Mesangial cell (primary cell): Measurements from ENCODE around the gene TP53AIP1. TPM values are rescaled to one million over a fixed set of nuclear protein-coding genes. Genes with fewer than 3 reads are reported as not detected.

ENCODE experiments used
- total RNA-seq: library from RNA; depleted of rRNA; stranded (reverse); fragments of >200 nt; gene quantifications from 2 replicates; pipeline ENCODE4 v1.2.3, GENCODE V29; 2015

The TP53AIP1 gene
- total RNA-seq: not detected in 2 replicates

DNA sequence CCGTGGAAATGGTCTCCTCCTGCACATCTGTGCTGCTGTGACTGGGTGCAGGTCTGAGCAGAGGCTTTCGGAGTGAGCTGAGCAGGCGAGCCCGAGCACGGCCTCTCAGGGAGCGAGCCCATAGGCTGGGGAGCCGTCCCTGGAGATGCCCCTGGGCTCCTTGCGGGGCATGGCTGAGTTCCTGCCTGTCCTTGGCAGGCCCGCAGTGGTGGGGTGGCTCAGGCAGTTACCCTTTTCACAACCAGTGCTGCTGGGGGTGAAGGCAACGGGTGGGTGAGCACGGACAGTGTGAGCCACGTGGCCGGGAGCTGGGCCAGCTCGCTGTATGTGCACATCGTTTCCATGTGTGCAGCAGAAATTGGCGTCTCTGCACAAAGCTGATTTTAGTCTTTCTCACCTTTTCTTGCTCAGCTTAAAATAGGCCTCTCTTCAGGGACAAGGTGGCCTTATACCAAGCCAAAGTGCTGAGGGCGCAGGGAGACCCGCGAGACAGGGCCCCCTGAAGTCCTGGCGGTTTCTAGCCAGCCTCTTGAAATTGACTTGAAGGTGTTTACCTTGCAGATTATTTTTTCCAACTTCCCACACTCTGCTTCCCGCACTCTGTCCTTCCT, at the start of gene TP53AIP1:
TP53AIP1 (minus strand) TSS at position 55 of the 611 bp plus-strand sequence. CDS start 5,053 bp downstream, outside the sequence.

GRCh38 chr11:128890543-128891368, 51.9 kb downstream of the TP53AIP1 start, which contains the start of gene KCNJ5:
Gene KCNJ5 (plus strand): TSS chr11:128891356. CDS start chr11:128911274, 19,918 bp downstream.

Other genes with a start within 250 kb of the TP53AIP1 start
- gene FLI1, start 248.8 kb downstream of the TP53AIP1 start, total RNA-seq: 0.63 and 2.0 TPM in 2 replicates
- gene KCNJ1, start 75.6 kb downstream of the TP53AIP1 start, total RNA-seq: 0.13 TPM in 1 of 2 replicates, not detected in the other
- 0.51 TPM in 1 of 2 replicates, not detected in the other for gene KCNJ5, start 51.5 kb downstream of the TP53AIP1 start, total RNA-seq
- 3.4 and 4.4 TPM in 2 replicates for gene ARHGAP32, start 249.5 kb upstream of the TP53AIP1 start, total RNA-seq